ENCODE measurements around the gene GSS. TPM values are rescaled to one million over a fixed set of nuclear protein-coding genes. Genes with fewer than 3 reads are reported as not detected.

GSS gene
- polyA plus RNA-seq, result 12.4 and 18.9 TPM in 2 replicates

DNA sequence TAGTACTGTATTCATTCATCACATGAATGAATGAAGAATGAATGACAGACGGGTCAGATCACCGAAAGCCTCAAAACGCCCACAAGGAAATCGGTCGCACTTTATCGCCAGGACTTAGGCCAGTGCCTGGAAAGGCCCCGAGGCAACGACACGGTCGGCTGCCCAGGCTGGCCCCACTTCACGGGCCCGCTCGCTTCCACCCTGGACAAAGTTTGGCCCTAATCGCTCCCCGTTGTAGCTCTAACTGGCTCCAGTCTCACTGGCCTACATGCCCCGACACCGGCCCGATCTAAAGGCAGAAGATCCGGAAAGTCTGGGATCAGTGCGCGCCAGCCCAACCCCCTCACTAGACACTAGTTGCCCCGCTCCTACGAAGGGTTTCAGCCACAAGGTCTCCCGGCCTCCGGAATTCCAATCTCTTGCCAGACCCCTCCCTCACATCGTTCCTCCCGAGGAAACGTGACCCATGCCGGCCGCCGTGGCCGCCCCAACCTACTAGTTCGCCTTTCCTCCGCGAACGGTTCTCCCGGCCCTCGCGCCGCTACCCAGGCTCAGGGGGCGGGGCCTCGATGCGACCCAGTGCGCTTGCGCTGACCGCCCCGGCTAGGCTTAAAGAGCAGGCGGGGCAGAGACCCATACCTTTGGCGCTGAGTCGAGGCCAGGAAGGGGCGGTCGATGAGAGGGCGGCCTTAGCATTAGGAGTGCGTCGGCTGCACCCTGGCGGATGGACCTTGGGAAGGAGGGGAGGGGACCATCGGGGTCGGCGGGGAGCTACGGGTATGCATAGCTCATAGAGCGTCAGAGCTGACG is at the start of gene GSS, which contains the start of gene MYH7B:
Gene GSS, minus strand, starts transcription at position 576 of the 810 bp plus-strand sequence. CDS start 3,954 bp downstream, outside the sequence.
Gene MYH7B, plus strand, starts transcription at position 638 of the 810 bp plus-strand sequence. CDS start 22,138 bp downstream, outside the sequence.

Other genes starting within 250 kb of the GSS start
- 16.2 and 27.8 TPM in 2 replicates for gene NCOA6, start 130.2 kb downstream of the GSS start, polyA plus RNA-seq
- 0.41 and 0.82 TPM in 2 replicates for gene GGT7, start 83.0 kb downstream of the GSS start, polyA plus RNA-seq
- 13.0 and 24.7 TPM in 2 replicates for gene ACSS2, start 79.2 kb downstream of the GSS start, polyA plus RNA-seq
- gene MYH7B, start 62 bp upstream of the GSS start, polyA plus RNA-seq, result 1.2 and 2.0 TPM in 2 replicates
- gene TRPC4AP, start 137.0 kb upstream of the GSS start, polyA plus RNA-seq, result 9.4 and 9.9 TPM in 2 replicates
- 10.2 and 11.3 TPM in 2 replicates for gene EDEM2, start 191.5 kb upstream of the GSS start, polyA plus RNA-seq
- 62.1 and 84.1 TPM in 2 replicates for gene PROCR, start 216.3 kb upstream of the GSS start, polyA plus RNA-seq